Measurements from ENCODE around the gene CHD9NB. TPM values are rescaled to one million over a fixed set of nuclear protein-coding genes. Genes with fewer than 3 reads are reported as not detected.

CHD9NB gene
- total RNA-seq, 1 donor from 2014 or later = 0.32 TPM

DNA sequence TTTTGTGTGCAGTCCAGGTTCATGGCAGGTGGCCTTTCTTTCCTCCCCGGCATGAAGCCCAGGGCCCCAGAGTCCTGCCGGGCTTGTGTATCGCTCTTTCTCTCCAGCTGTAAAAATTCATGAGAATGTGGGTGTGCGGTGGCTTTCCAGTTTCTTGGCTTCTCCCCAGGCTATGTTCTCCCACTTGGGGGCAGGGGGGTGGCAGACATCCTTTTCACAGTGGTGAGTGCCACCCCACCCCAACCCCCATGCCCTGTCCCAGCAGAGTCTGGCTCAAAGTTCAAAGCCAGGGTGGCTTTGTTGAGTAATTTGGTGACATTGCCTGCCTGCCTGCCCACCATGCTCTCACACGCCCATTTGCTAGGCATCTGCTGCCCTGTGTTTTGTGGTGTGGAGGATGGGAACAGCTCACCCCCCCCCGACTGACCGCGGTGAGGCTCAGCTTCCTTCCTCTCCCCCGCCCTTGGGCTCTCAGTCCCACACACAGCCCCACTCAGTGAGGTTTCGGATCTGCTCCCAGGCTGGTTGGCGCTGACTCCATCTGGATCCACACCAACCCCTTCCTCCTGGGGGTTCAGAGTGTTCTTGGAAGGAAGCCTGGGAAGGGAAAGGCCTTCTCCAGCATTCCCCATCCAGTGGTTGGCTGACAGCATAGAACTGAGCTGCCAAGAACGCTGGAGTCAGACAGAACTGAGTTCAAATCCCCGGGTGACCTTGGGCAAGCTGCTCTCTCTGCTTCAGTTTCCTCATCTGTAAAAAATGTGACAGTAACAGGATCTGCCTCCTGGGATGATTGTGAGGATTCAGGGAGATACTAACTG is 38.1 kb upstream of the CHD9NB start:
- intact Hi-C loops (cut with micrococcal nuclease) = no loop called here
- no peak overlapping the region for H3K27ac Mint-ChIP-seq
- H3K4me3 Mint-ChIP-seq (ENCODE audit: low read depth) = no peak overlapping the region
- peaks cover 30% of the 10 kb centered on the region for H3K4me1 Mint-ChIP-seq (ENCODE audit: low read depth)
- DNase-seq (ENCODE audit: low spot score) = no peak
- H3K27me3 Mint-ChIP-seq (ENCODE audit: low read depth) = no peaks in the 10 kb centered on the region
- H3K36me3 Mint-ChIP-seq (ENCODE audit: low read depth) = peaks cover 2% of the 10 kb centered on the region
- H3K9me3 Mint-ChIP-seq = no peaks in the 10 kb centered on the region

- intact Hi-C loops (cut with micrococcal nuclease) = no loop called here
- Mint-ChIP-seq H3K27ac (no peak overlapping the region), H3K4me3 (ENCODE audit: low read depth) (no peak overlapping the region), H3K9me3 (no peaks in the 10 kb centered on the region), H3K36me3 (ENCODE audit: low read depth) (peaks cover 2% of the 10 kb centered on the region), H3K4me1 (ENCODE audit: low read depth) (peaks cover 30% of the 10 kb centered on the region), H3K27me3 (ENCODE audit: low read depth) (no peaks in the 10 kb centered on the region)
- DNase-seq (ENCODE audit: low spot score) = no peak
Measured at GRCh38 chr16:53090286-53090590, 37.5 kb upstream of the CHD9NB start.

- no peak overlapping the region for H3K27ac Mint-ChIP-seq
- intact Hi-C loops (cut with micrococcal nuclease) = no loop called here
- no peak for DNase-seq (ENCODE audit: low spot score)
- no peaks in the 10 kb centered on the region for H3K36me3 Mint-ChIP-seq (ENCODE audit: low read depth)
- no peaks in the 10 kb centered on the region for H3K9me3 Mint-ChIP-seq
- H3K27me3 Mint-ChIP-seq (ENCODE audit: low read depth) = no peaks in the 10 kb centered on the region
- H3K4me3 Mint-ChIP-seq (ENCODE audit: low read depth) = no peak overlapping the region
- peaks cover 28% of the 10 kb centered on the region for H3K4me1 Mint-ChIP-seq (ENCODE audit: low read depth)
Measured at GRCh38 chr16:53089434-53090285, 37.0 kb upstream of the CHD9NB start.

DNA sequence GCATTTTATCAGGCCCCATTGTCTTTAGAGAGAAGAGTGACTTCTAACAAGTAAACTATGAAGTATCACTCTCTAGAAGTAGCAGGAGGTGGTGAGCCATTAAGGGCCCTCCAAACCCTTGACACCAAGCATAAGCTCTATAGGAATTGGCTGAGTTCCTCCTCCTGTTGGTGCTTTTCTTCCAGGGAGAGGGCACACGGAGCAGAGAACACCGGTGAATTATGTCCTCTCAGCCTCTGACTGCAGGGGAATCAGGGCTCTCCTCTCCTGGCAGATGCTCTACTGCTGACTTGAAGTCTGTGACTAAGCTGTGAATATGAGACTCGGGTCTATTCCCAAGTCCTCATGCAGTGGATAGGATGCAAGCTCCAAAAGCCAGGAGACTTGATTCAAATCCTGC is 34.4 kb upstream of the CHD9NB start:
- H3K4me3 Mint-ChIP-seq (ENCODE audit: low read depth) = no peak overlapping the region
- H3K9me3 Mint-ChIP-seq = no peaks in the 10 kb centered on the region
- H3K36me3 Mint-ChIP-seq (ENCODE audit: low read depth) = no peaks in the 10 kb centered on the region
- H3K27ac Mint-ChIP-seq = no peak overlapping the region
- intact Hi-C loops (cut with micrococcal nuclease) = no loop called here
- peaks cover 19% of the 10 kb centered on the region for H3K4me1 Mint-ChIP-seq (ENCODE audit: low read depth)
- no peak for DNase-seq (ENCODE audit: low spot score)
- no peaks in the 10 kb centered on the region for H3K27me3 Mint-ChIP-seq (ENCODE audit: low read depth)

- Mint-ChIP-seq H3K27me3 (ENCODE audit: low read depth) (no peaks in the 10 kb centered on the region), H3K27ac (no peak overlapping the region), H3K4me1 (ENCODE audit: low read depth) (peaks cover 11% of the 10 kb centered on the region), H3K36me3 (ENCODE audit: low read depth) (no peaks in the 10 kb centered on the region), H3K4me3 (ENCODE audit: low read depth) (no peak overlapping the region), H3K9me3 (no peaks in the 10 kb centered on the region)
- no peak for DNase-seq (ENCODE audit: low spot score)
- intact Hi-C loops (cut with micrococcal nuclease) = no loop called here
Measured at GRCh38 chr16:53085931-53086421, 33.3 kb upstream of the CHD9NB start.

- no peaks in the 10 kb centered on the region for H3K27me3 Mint-ChIP-seq (ENCODE audit: low read depth)
- no peak for DNase-seq (ENCODE audit: low spot score)
- H3K9me3 Mint-ChIP-seq = no peaks in the 10 kb centered on the region
- no peaks in the 10 kb centered on the region for H3K36me3 Mint-ChIP-seq (ENCODE audit: low read depth)
- no peak overlapping the region for H3K27ac Mint-ChIP-seq
- intact Hi-C loops (cut with micrococcal nuclease) = no loop called here
- peaks cover 5% of the 10 kb centered on the region for H3K4me1 Mint-ChIP-seq (ENCODE audit: low read depth)
- H3K4me3 Mint-ChIP-seq (ENCODE audit: low read depth) = no peak overlapping the region
Measured at GRCh38 chr16:53085369-53085843, 32.7 kb upstream of the CHD9NB start.

- H3K36me3 Mint-ChIP-seq (ENCODE audit: low read depth) = no peaks in the 10 kb centered on the region
- no peak overlapping the region for H3K27ac Mint-ChIP-seq
- no peaks in the 10 kb centered on the region for H3K4me1 Mint-ChIP-seq (ENCODE audit: low read depth)
- H3K4me3 Mint-ChIP-seq (ENCODE audit: low read depth) = no peak overlapping the region
- intact Hi-C loops (cut with micrococcal nuclease) = no loop called here
- DNase-seq (ENCODE audit: low spot score) = no peak
- no peaks in the 10 kb centered on the region for H3K9me3 Mint-ChIP-seq
- H3K27me3 Mint-ChIP-seq (ENCODE audit: low read depth) = no peaks in the 10 kb centered on the region
Measured at GRCh38 chr16:53084746-53085334, 32.1 kb upstream of the CHD9NB start.

GRCh38 chr16:53084141-53084541 is 31.4 kb upstream of the CHD9NB start:
- DNase-seq (ENCODE audit: low spot score) = no peak
- no peaks in the 10 kb centered on the region for H3K4me1 Mint-ChIP-seq (ENCODE audit: low read depth)
- intact Hi-C loops (cut with micrococcal nuclease) = no loop called here
- H3K36me3 Mint-ChIP-seq (ENCODE audit: low read depth) = no peaks in the 10 kb centered on the region
- H3K27me3 Mint-ChIP-seq (ENCODE audit: low read depth) = no peaks in the 10 kb centered on the region
- no peak overlapping the region for H3K4me3 Mint-ChIP-seq (ENCODE audit: low read depth)
- H3K9me3 Mint-ChIP-seq = no peaks in the 10 kb centered on the region
- no peak overlapping the region for H3K27ac Mint-ChIP-seq

GRCh38 chr16:53083119-53083518 is 30.4 kb upstream of the CHD9NB start:
- intact Hi-C loops (cut with micrococcal nuclease) = no loop called here
- DNase-seq (ENCODE audit: low spot score) = no peak
- H3K4me3 Mint-ChIP-seq (ENCODE audit: low read depth) = no peak overlapping the region
- peaks cover 5% of the 10 kb centered on the region for H3K36me3 Mint-ChIP-seq (ENCODE audit: low read depth)
- H3K27ac Mint-ChIP-seq = no peak overlapping the region
- H3K27me3 Mint-ChIP-seq (ENCODE audit: low read depth) = no peaks in the 10 kb centered on the region
- H3K4me1 Mint-ChIP-seq (ENCODE audit: low read depth) = peaks cover 2% of the 10 kb centered on the region
- H3K9me3 Mint-ChIP-seq = no peaks in the 10 kb centered on the region

DNA sequence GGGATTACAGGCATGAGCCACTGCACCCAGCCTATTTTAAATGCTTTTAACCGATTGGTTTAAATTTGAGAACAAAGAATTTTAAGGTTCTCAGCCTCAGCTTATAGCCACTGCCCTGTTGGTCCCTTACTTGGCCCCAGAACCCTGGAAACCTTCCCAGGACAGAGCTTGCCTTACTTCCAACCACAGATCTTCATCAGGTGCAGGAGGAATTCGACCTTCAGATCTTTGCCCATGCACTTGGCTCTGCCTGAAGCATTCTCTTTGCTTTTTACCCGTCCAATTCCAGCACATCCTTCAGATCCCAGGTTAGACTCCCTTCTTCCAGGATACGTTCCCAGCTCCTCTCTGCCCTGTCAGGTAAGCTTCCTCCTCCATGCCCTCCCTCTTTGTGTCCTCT is 29.8 kb upstream of the CHD9NB start:
- H3K27me3 Mint-ChIP-seq (ENCODE audit: low read depth) = no peaks in the 10 kb centered on the region
- DNase-seq (ENCODE audit: low spot score) = no peak

GRCh38 chr16:53081686-53082407 is 29.1 kb upstream of the CHD9NB start:
- Mint-ChIP-seq H3K27me3 (ENCODE audit: low read depth) (no peaks in the 10 kb centered on the region), H3K27ac (no peak overlapping the region)

More for the DNA sequence above, 29.8 kb upstream of the CHD9NB start:
- H3K36me3 Mint-ChIP-seq (ENCODE audit: low read depth) = peaks cover 8% of the 10 kb centered on the region
- peaks cover 4% of the 10 kb centered on the region for H3K4me1 Mint-ChIP-seq (ENCODE audit: low read depth)
- no peak overlapping the region for H3K27ac Mint-ChIP-seq
- no peak overlapping the region for H3K4me3 Mint-ChIP-seq (ENCODE audit: low read depth)
- no peaks in the 10 kb centered on the region for H3K9me3 Mint-ChIP-seq
- intact Hi-C loops (cut with micrococcal nuclease) = no loop called here

DNA sequence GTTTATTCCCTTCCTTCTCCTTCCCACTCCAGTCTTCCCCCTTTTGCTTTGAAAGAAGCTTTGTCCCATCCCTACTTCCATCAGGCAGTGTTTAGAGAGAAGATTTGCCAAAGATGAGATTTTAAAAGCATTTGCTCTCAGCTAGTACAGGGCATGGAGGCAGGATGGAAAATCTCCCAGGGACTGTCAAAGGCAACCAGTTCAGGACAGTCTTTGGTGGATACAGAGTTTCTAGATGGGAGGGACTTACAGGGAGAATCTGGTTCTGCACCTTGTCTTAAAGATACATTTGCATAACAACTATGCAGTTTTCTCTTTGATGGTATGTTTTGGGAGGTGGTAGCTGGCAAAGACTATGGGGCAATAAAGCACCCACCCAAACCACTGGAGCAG is 28.3 kb upstream of the CHD9NB start:
- Mint-ChIP-seq H3K27ac (no peak overlapping the region), H3K36me3 (ENCODE audit: low read depth) (peaks cover 8% of the 10 kb centered on the region), H3K4me3 (ENCODE audit: low read depth) (no peak overlapping the region), H3K9me3 (no peaks in the 10 kb centered on the region), H3K4me1 (ENCODE audit: low read depth) (peaks cover 4% of the 10 kb centered on the region), H3K27me3 (ENCODE audit: low read depth) (no peaks in the 10 kb centered on the region)
- no peak for DNase-seq (ENCODE audit: low spot score)
- intact Hi-C loops (cut with micrococcal nuclease) = no loop called here

More at GRCh38 chr16:53081686-53082407, 29.1 kb upstream of the CHD9NB start:
- Mint-ChIP-seq H3K36me3 (ENCODE audit: low read depth) (peaks cover 8% of the 10 kb centered on the region), H3K4me1 (ENCODE audit: low read depth) (peaks cover 4% of the 10 kb centered on the region), H3K9me3 (no peaks in the 10 kb centered on the region), H3K4me3 (ENCODE audit: low read depth) (no peak overlapping the region)
- no peak for DNase-seq (ENCODE audit: low spot score)
- intact Hi-C loops (cut with micrococcal nuclease) = no loop called here
